WTC11 (cell line): ENCODE measurements around the gene GEMIN2.

Source experiments
- CTCF ChIP-seq: fragments of 200-600 bp; IDR thresholded peaks from 2 replicates; pipeline ENCODE4 v1.8.0; 2022; ENCODE audit warnings: antibody characterized with exemption
- JUN ChIP-seq: sonication (generic); formaldehyde crosslinking; IDR thresholded peaks from 2 replicates; pipeline ENCODE4 v1.8.0; 2023; ENCODE audit warnings: mild to moderate bottlenecking, missing genetic modification reagents
- SMAD4 ChIP-seq: sonication (generic); formaldehyde crosslinking; IDR thresholded peaks from 2 replicates; pipeline ENCODE4 v1.8.0; 2022; ENCODE audit warnings: mild to moderate bottlenecking, missing genetic modification reagents

DNA sequence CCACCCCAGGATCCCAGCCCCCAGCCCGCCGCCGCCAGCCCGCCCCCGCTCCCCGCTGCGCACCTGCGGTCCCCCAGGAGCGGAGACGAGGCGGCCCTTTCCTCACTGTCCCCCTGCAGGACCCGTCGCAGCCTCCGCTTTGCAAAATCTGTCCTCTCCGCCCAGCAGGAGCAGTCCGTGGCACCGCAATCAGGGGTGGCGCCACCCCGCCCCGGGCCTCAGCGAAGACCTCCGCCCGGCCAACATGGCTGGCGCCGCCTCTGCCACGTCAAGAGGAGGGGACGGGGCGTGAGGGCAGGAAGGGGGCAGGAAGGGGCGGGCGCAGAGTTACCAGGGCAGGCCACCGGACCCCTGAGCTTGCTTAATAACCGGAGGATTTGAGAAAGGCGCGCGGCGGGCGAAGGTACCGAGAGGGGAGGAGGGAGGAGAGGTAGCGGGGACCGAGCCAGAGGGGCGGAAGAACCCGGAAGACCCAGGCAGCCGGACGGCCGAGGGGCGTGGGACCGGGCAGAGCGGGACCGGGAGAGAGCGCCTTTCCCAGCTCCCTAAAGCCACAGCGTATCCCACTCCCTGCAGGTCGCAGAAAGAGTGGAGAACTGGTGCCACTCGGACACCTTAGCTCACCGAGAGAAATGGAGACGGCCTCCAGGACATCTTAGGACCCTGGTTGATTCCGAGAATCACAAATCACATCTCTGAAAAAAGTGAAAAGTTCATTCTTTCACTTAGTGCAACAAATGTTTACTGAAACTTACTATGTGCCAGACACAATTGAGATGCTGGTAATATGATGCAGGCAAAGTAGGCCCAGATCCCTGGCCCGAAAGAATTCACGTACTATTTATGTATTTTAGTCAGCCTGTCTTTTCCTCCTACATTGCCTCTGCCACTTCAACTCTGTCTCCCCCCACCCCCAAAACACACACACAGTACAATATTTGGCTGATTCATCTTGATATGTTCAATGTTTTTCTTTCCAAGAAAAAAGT lies 10.9 kb upstream of the GEMIN2 start, which contains the start of gene SEC23A:
- TF ChIP-seq CTCF, result no peak
- TF ChIP-seq SMAD4 (CRISPR knock-in tag), result no peak
- no peak for TF ChIP-seq JUN (CRISPR knock-in tag)
